COLO668 (cell line): ENCODE results near the gene IL1F10.
"Not testable (repeated sequence)": the region's sequence is repeated elsewhere in the genome, so short reads cannot be mapped to it uniquely, and the experiment has no call there.

Experiments
- DNase-seq: peaks from one replicate; lab custom pipeline; 2025; ENCODE audit not compliant: unreplicated experiment; lab: John Stamatoyannopoulos, UW

Gene IL1F10

DNA sequence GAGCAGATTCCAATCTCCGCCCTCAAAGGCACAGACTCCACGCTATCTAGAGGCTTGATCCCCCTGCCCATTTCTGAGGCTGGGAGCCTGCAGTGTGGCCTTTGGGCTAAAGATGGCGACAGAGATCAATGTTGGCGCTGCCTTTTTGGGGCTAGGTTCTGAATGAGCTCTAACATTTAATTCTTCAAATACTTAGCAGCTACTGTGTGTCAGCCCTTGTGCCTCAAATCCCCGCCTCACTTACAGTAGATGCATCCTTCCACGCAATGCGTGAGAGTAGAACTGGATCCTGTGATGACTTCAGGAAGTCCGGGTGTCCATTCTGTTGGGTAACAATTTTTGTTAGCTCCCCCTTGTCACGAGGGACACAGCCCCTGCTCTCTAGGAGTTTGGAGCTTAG, 12.4 kb downstream of the IL1F10 start:
- peak; percentile 4 for DNase-seq

DNA sequence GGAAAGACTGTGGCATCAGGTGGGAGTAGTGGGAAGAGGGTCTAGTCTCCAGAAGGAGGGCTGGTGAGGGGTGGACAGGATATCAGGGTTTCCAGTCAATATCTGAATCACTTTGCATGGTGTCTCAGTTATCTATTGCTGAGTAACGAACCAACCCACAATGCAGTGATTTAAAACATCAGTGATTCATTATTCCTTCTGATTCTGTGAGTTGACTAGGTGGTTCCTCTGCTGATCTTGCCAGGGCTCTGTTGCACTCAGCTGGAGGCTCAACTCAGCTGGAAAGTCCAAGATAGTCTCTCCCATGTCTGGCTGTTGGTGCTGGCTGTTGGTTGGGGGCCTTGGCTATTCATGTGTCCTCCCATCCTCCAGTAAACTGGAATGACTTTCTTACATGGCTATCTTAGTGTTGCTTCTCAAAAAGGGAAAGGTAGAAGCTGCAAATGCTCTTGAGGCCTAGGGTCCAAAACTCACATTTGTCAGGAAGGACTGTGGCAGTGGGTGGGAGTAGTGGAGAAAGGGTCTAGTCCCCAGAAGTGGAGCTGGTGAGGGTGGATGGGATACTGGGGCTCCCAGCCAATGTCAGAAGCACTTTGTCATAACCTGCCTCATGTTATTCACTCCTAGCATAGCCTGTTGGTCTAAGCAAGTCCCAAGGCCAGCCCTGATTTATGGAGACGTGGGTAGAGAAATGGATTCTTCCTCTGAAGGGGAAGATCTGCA, 13.9 kb downstream of the IL1F10 start:
- no peak for DNase-seq

DNA sequence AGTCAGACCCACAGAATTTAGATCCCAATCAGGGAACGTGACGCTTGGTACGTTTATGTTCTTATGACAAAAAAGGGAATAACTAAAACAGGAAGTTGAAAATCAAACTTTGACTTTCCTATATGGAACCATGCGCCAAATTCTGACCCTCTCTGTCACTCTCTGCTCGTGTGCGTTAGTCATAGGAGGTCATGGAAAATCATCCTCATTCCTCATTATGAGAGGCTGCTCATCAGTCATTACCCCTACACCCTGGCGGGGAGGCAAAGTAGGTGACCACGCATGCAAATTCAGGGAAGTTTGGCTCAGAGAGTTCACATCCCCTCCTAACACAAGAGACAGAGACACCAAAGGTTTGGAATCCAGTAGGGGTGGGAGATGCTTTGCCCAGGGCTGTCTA, 15.5 kb downstream of the IL1F10 start:
- no peak for DNase-seq

DNA sequence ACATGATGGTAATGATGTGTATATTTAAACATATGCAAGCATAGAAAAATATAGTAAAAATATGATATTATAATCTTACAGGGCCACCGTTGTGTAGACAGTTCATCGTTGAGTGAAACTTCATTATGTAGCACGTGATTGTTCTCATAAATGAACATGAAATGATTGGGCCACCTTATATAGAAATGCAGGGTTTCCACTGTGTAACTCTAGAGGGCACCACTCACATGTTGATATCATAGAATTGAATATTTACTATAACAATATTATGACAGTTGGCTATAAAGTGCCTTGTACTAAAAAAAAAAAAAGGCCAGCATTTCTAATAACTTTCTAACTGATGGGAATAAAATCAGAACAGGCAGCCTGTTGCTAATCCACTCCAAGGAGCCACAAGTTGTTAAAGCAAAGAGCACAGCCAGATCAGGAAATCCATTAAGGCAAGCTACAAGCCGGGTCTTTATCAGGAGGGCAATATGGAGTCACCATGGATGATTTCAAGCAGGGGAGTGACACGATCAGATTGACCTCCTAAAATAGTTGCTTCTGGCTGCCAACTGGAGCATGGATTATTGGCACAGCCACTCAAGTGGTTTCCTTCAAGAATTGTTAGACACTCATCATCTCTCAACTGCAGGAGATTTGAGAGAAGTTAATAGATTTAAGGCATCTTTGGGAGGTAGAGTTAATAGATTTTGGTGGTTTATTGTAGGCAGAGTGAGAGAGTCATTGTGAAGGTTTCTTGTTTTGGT, 16.7 kb downstream of the IL1F10 start:
- no peak for DNase-seq

DNA sequence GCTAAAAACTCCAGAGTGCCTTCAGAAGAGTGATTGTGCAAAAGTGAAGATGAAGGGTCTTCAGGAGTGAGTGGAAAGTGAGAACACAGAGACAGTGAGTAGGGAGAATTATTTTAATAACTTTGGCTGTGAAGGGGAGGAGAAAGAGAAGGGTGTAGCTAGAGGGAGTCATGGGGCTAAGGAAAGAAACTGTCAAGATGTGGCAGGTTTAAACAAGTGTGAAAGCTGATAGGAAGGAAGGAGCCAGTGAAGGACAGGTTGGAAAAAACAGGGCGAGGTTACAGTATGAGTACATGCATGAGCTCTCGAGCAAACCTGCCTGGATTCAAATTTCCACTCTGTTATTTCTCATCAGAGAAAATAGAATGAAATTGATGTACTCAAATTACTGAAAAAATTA, 17.8 kb downstream of the IL1F10 start:
- DNase-seq = no peak

DNA sequence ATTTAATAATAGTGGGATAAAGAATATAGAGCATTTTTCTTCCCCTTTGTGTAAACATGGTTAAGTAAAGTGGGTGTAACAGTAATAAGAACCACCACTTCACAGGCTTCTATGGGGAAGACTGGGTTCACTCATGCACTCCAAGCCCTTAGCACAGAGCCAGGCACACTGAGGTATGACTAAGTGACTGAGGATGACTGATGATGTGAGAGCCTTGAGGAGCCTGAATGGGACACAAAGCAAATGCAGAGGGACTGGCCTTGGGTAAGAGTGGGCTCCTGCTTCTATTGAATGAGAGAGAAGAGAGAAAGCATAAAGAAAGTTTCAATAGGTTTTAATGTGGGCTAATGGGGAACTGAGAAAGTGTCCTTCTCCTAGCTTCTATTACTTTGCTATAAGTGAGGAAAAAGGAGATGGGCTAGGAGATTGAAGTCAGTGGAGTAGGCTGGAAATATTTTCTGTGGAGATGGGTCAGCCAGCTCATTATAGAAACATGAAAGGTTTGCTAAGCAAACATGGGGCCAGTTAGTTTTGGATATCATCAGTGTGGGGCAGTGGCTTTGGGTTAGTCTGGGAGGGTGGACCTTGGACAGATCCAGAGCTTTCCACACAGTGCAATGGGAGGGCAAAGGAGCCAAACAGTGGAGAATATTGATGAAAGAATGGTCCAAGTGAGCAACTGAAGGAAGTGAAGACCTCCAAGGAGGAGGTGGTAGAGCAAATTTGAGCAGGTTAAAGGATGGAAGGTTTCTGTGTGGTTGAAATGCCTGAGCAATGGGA, 20.6 kb downstream of the IL1F10 start:
- DNase-seq = no peak

DNA sequence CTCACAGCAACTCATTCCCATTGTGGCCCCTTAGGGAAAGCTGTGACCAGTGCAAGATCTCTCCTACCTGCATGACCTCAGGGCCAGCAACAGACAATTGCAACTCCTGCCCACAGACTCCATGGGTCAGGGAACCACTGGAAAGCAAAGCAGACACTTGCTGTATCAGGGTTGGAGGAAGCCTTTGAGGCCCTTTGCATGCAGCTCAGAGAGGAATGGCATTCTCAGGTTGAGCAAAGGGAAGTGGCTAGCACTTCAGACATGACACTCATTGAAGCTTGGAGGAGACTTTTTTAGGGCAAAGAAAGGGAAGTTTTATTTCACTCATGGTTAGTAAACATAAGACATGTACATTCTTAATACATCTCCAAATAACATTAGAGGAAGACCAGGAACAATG, 22.1 kb downstream of the IL1F10 start:
- DNase-seq = no peak

DNA sequence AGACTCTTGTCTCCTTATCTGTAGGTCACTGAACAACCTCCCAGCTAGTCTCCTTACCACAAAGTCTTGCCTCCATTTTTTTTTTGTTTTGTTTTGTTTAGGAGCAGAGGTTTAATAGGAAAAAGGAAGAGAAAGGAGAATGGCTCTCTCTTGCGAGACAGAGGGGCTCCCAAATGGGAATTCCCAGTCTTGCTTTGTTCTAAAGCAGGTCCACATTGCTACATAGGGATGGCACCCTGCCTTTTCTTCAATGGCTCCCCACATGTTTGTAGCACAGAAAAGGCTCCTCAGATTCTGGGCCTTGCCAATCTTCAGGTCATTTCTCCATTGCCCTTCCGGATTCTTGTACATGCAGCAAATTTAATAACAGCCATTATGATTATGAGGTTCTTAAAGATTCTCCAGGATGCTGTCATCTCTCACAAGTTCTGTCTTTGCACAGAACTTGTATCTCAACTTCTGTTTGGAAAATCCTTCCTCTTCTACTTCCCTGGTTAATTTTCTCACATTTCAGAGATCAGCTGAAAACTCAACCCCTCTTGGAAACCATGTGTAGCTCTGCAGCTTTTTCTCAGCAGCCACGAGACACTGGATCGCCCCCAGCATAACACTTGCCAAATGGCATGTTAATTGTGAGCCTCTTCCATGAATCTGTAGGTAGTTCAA, 23.6 kb downstream of the IL1F10 start:
- no peak for DNase-seq

DNA sequence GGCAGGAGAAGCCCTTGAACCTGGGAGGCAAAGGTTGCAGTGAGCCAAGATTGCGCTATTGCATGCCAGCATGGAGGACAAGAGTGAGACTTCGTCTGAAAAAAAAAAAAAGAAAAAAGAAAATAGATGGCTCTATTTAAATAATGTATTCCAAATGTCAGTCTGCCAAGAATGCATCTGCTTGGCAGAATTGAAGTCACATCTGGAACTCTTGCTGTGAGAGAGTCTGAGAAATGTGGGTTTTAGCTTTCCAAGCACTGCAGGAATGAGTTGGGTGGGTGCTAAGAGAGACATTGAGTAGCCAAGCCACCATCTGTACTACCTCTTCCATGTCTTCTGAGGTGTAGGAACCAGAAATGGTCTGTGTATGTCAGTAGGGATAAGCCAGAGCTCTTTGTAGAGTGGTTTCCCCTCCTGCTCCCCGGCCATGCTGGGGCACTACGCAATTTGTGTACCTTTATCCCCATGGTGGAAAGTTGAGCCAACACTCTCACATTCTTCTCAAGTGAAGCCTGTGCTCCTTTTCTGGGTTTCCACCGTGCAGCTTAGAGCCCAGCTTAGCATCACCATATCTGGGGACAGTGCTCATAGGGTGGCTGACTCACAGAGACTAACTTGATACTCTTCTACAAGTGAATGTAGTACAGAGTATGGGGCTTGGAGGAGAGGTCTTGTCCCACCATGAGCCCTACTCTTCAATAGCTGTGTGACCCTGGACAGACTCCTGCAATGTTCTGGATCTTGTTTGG, 25.3 kb downstream of the IL1F10 start:
- DNase-seq = no peak

DNA sequence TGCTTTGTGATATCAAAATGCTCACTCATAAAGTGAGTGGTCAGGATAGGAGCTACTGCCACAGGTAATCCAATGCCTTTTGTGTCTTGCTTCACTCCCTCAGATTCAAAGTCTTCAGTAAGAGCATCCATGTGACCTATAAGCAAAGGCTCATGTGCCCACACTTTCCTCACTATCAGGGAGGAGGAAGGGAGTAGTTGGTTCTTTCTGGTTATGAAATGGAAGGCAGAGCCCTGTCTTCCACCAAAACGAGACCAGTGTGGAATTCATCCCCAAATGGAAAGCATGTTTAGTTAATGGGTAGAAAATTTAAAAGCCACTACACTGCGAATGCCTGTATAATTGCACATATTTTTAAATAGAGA, 25.8 kb downstream of the IL1F10 start:
- DNase-seq = no peak

DNA sequence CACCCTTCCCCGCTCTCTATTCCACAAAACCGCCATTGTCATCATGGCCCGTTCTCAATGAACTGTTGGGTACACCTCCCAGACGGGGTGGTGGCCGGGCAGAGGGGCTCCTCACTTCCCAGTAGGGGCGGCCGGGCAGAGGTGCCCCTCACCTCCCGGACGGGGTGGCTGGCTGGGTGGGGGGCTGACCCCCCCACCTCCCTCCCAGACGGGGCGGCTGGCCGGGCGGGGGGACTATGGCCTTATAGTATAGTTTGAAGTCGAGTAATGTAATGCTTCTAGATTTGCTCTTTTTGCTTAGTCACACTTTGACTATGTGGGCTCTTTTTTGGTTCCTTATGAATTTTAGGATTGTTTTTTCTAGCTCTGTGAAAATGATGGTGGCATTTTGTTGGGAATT, 28.5 kb downstream of the IL1F10 start:
- DNase-seq = not testable (repeated sequence)

DNA sequence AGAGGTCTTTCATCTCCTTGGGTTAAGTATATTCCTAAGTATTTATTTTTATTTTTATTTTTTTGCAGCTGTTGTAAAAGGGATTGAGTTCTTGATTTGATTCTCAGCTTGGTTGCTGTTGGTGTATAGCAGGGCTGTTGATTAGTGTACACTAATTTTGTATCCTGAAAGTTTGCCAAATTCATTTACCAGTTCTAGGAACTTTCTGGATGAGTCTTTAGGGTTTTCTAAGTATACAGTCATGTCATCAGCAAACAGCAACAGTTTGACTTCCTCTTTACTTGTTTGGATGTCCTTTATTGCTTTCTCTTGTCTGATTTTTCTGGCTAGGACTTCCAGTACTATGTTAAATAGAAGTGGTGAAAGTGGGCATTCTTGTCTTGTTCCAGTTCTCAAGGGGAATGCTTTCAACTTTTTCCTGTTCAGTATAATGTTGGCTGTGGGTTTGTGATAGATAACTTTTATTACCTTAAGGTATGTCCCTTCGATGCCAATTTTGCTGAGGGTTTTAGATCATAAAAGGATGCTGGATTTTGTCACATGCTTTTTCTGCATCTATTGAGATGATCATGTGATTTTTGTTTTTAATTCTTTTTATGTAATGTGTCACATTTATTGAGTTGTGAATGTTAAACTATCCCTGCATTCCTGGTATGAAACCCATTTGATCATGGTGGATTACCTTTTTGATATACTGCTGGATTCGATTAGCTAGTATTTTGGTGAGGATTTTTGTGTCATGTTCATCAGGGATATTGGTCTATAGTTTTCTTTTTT, 29.3 kb downstream of the IL1F10 start:
- not testable (repeated sequence) for DNase-seq

DNA sequence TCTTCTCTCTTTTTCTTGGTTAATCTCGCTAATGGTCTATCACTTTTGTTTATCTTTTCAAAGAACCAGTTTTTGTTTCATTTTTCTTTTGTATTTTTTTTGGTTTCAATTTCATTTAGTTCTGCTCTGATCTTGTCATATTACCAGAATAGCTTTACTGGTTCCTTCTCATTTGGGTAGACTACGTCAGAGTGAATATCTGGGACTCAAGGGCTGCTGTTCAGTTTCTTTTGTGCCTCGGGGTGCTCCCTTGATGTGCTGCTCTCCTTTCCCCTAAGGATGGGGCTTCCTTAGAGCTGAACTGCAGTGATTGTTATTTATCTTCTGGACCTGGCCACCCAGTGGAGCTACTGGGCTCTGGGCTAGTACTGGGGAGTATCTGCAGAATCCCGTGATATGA, 30.3 kb downstream of the IL1F10 start:
- no peak for DNase-seq

DNA sequence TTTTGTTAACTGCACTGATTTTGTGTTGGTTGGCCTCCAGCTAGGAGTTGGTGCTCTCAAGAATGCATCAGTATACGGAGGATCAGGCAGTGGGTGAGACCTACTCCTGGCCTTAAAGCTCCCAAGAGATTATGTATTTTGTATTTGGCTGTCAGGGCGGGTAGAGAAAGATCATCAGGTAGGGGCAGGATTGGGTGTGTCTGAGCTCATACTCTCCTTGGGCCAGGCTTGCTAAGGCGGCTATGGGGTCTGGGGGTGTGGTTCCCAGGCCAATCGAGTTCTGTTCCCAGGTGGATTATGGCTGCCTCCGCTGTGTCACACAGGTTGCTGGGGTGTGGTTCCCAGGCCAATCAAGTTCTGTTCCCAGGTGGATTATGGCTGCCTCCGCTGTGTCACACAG, 30.8 kb downstream of the IL1F10 start:
- no peak for DNase-seq

DNA sequence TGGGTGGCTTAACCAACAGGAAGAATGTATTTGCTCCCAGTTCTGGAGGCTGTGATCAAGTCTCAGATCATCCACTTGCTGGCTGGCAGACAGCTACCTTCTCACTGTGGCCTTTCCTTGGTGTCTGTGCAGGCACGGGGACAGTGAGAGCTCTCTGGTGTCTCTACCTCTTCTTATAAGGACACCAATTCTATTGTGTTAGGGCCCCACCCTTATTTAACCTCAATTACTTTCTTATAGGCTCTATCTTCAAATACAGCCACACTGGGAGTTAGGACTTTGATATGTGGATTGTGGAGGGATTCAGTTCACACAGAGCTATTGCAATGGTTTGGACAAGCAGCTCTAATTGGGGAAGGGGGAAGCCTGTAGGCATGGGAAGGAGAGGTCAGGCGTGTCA, 34.4 kb downstream of the IL1F10 start:
- no peak for DNase-seq

DNA sequence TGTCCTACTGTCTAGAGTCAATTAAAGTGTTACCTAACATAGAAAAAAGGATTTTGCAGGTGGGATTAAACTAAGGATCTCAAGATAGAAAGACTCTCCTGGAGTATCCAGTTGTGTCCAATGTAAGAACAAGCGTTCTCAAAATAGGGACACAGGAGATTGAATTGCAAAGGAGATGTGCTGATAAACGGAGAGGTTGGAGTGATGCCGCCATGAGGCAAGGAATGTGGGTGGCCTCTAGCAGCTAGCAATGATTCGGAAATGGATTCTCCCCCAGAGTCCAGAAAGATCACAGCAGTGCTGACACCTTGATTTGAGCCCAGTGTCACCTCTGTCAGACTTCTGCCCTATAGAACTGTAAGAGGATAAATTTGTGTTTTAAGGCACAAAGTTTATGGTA, 35.5 kb downstream of the IL1F10 start:
- no peak for DNase-seq

DNA sequence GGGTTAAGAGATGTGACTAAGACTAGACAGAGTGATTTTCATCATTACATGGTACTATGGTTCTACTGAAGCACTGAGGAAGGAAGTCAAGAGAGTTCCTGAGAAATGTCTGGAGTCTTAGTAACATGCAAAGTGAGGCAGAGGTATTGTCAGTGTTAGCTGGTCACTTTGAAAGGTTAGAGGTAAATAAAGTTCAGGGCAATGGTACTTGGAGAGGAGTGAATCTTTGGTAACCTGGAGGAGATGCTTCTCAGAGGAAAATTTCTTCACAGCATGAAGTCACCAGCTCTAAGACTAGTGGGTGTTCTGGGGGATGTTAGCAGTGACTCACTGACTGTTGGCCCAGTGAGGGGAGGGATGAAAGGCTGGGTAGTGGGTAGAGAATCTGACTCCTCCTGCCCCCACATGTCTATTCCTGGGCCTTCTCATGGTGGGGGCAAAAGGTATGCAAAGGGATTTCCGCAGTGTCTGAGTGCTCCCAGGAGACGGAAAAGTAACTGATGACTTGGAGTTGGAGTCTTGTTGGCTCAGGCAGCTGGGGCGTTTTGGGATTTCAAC, 36.4 kb downstream of the IL1F10 start:
- no peak for DNase-seq

DNA sequence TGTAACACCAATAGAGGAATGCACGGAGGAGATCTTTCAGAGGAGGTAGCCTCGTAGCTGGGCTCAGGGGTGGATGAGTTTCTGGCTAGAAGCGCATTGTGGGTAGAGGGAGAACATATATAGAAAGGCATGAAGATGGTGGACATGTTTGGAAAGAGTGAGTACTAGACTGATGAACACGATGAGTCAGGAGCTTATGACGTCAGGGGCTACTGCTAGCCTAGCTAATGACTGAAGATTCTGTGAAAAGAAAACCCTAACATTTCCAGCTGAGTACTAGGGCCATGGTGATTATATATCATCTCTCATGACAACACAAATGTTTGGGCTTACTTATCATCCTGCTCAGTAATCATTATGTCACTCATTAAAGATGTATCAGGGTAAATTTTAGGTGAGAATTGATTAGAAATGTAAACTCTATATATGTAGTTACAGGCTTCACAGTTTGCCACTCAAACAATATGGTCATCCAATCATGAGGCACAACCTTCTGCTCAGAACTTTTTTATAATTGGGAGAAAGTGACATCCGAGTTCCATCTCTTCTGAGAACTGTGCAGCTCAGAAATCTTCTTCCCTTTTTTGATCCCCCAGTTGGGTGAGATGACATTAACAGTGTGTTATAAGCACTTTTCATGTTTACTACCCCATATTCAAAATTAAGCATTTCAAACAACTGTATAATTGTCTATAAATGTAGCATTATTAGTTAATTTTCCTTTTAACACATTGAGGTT, 37.4 kb downstream of the IL1F10 start:
- no peak for DNase-seq

DNA sequence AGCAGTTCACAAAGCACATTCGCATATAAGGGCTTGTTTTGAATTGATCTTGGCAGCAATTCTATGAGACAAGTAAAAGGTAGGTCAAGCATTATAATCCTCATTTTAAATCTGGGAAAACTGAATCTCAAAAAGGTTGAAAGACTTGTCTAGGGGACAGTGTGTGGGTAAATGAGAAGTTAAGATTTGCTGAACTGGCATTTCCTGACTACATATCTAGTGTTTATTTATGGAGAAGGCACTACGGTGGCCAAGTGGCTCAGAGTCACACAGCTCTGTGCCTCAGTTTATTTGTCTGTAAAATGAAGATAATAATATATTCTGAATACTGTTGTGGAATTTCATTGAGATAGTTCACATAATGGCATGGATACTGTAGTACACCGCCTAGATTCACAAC, 43.4 kb downstream of the IL1F10 start:
- DNase-seq = no peak
